Measurements from ENCODE around the gene KLK3. TPM values are rescaled to one million over a fixed set of nuclear protein-coding genes. Genes with fewer than 3 reads are reported as not detected.

Gene KLK3
- total RNA-seq, 2 experiments from 2014 or later, result not detected

GRCh38 chr19:50821622-50822021 is 33.1 kb upstream of the KLK3 start:
- Mint-ChIP-seq H3K27me3 (peaks cover 41% of the 10 kb centered on the region), H3K4me1 (peaks cover 34% of the 10 kb centered on the region), H3K9me3 (no peaks in the 10 kb centered on the region), H3K4me3 (no peak overlapping the region), H3K27ac (no peak overlapping the region), H3K36me3 (ENCODE audit: low read depth) (no peaks in the 10 kb centered on the region)
- DNase-seq, result no peak
- ChIA-PET POLR2A (no interaction called here), CTCF (no interaction called here)

- peaks cover 41% of the 10 kb centered on the region for H3K27me3 Mint-ChIP-seq
- no peaks in the 10 kb centered on the region for H3K36me3 Mint-ChIP-seq (ENCODE audit: low read depth)
- POLR2A ChIA-PET, result no interaction called here
- peaks cover 28% of the 10 kb centered on the region for H3K4me1 Mint-ChIP-seq
- H3K27ac Mint-ChIP-seq, result no peak overlapping the region
- no peaks in the 10 kb centered on the region for H3K9me3 Mint-ChIP-seq
- no peak for DNase-seq
- no peak overlapping the region for H3K4me3 Mint-ChIP-seq
- CTCF ChIA-PET, result no interaction called here
Observed at GRCh38 chr19:50822661-50823208, 32.0 kb upstream of the KLK3 start.

- CTCF ChIA-PET, result no interaction called here
- Mint-ChIP-seq H3K27ac (no peak within 1 kb of the TSS), H3K27me3 (peaks cover 41% of the 10 kb centered on the region)
Observed at GRCh38 chr19:50823389-50824042, 31.2 kb upstream of the KLK3 start, which contains the start of gene KLK1. Gene KLK1, minus strand, starts transcription at chr19:50823787. Its CDS starts 39 bp downstream, at chr19:50823748.

GRCh38 chr19:50826492-50827240 is 28.0 kb upstream of the KLK3 start:
- H3K9me3 Mint-ChIP-seq, result no peaks in the 10 kb centered on the region
- peaks cover 15% of the 10 kb centered on the region for H3K27me3 Mint-ChIP-seq
- ChIA-PET POLR2A (no interaction called here), CTCF (no interaction called here)
- H3K4me1 Mint-ChIP-seq, result no peaks in the 10 kb centered on the region
- DNase-seq, result no peak
- no peak overlapping the region for H3K27ac Mint-ChIP-seq
- H3K36me3 Mint-ChIP-seq (ENCODE audit: low read depth), result no peaks in the 10 kb centered on the region
- H3K4me3 Mint-ChIP-seq, result no peak overlapping the region

More at GRCh38 chr19:50823389-50824042, 31.2 kb upstream of the KLK3 start, which contains the start of gene KLK1:
- H3K36me3 Mint-ChIP-seq (ENCODE audit: low read depth), result no peaks in the 10 kb centered on the region
- H3K4me1 Mint-ChIP-seq, result peaks cover 22% of the 10 kb centered on the region
- POLR2A ChIA-PET, result no interaction called here
- H3K9me3 Mint-ChIP-seq, result no peaks in the 10 kb centered on the region
- DNase-seq, result no peak
- no peak within 1 kb of the TSS for H3K4me3 Mint-ChIP-seq

- no peaks in the 10 kb centered on the region for H3K36me3 Mint-ChIP-seq (ENCODE audit: low read depth)
- peaks cover 8% of the 10 kb centered on the region for H3K27me3 Mint-ChIP-seq
- ChIA-PET CTCF (interaction anchor here (0.6 kb wide), 1 partner anchor 529 kb away, joined by 3 read pairs; no protein-coding TSS in a partner anchor), POLR2A (no interaction called here)
- H3K9me3 Mint-ChIP-seq, result no peaks in the 10 kb centered on the region
- no peaks in the 10 kb centered on the region for H3K4me1 Mint-ChIP-seq
- DNase-seq, result no peak
- H3K4me3 Mint-ChIP-seq, result no peak overlapping the region
- no peak overlapping the region for H3K27ac Mint-ChIP-seq
Observed at GRCh38 chr19:50827476-50827875, 27.2 kb upstream of the KLK3 start.

GRCh38 chr19:50829801-50830200 is 24.9 kb upstream of the KLK3 start:
- no peak for DNase-seq
- POLR2A ChIA-PET, result no interaction called here
- Mint-ChIP-seq H3K27me3 (peaks cover 14% of the 10 kb centered on the region), H3K9me3 (no peaks in the 10 kb centered on the region), H3K4me1 (no peaks in the 10 kb centered on the region), H3K4me3 (no peak overlapping the region), H3K27ac (no peak overlapping the region), H3K36me3 (ENCODE audit: low read depth) (no peaks in the 10 kb centered on the region)
- CTCF ChIA-PET, result no interaction called here

GRCh38 chr19:50830266-50831025 is 24.3 kb upstream of the KLK3 start:
- Mint-ChIP-seq H3K36me3 (ENCODE audit: low read depth) (no peaks in the 10 kb centered on the region), H3K4me1 (peaks cover 4% of the 10 kb centered on the region), H3K9me3 (no peaks in the 10 kb centered on the region), H3K4me3 (no peak overlapping the region), H3K27me3 (peaks cover 17% of the 10 kb centered on the region), H3K27ac (no peak overlapping the region)
- ChIA-PET POLR2A (no interaction called here), CTCF (no interaction called here)
- no peak for DNase-seq

GRCh38 chr19:50831026-50831396 is 23.7 kb upstream of the KLK3 start:
- Mint-ChIP-seq H3K27me3 (peaks cover 18% of the 10 kb centered on the region), H3K27ac (no peak overlapping the region), H3K9me3 (no peaks in the 10 kb centered on the region), H3K4me3 (no peak overlapping the region), H3K36me3 (ENCODE audit: low read depth) (no peaks in the 10 kb centered on the region), H3K4me1 (peaks cover 6% of the 10 kb centered on the region)
- no peak for DNase-seq
- POLR2A ChIA-PET, result no interaction called here
- CTCF ChIA-PET, result no interaction called here

GRCh38 chr19:50832666-50833065 is 22.0 kb upstream of the KLK3 start:
- no peaks in the 10 kb centered on the region for H3K9me3 Mint-ChIP-seq
- DNase-seq, result no peak
- ChIA-PET CTCF (interaction anchor here (1.0 kb wide), 1 partner anchor 14 kb away, joined by 3 read pairs; no protein-coding TSS in a partner anchor), POLR2A (no interaction called here)
- no peaks in the 10 kb centered on the region for H3K36me3 Mint-ChIP-seq (ENCODE audit: low read depth)
- H3K4me1 Mint-ChIP-seq, result peaks cover 16% of the 10 kb centered on the region
- H3K4me3 Mint-ChIP-seq, result no peak overlapping the region
- H3K27me3 Mint-ChIP-seq, result peaks cover 27% of the 10 kb centered on the region
- no peak overlapping the region for H3K27ac Mint-ChIP-seq

- ChIA-PET CTCF (interaction anchor here (1.0 kb wide), 1 partner anchor 15 kb away, joined by 3 read pairs; no protein-coding TSS in a partner anchor), POLR2A (no interaction called here)
- Mint-ChIP-seq H3K27me3 (peaks cover 29% of the 10 kb centered on the region), H3K27ac (no peak within 1 kb of the TSS), H3K36me3 (ENCODE audit: low read depth) (no peaks in the 10 kb centered on the region), H3K4me1 (peaks cover 18% of the 10 kb centered on the region), H3K9me3 (no peaks in the 10 kb centered on the region), H3K4me3 (no peak within 1 kb of the TSS)
- DNase-seq, result no peak
Observed at GRCh38 chr19:50833117-50833801, 21.5 kb upstream of the KLK3 start, which contains the start of gene KLK15. Gene KLK15, minus strand, starts transcription at chr19:50833574. Its CDS starts 2,082 bp downstream, at chr19:50831492.

- CTCF ChIA-PET, result interaction anchor here (1.0 kb wide), 1 partner anchor 15 kb away, joined by 3 read pairs; no protein-coding TSS in a partner anchor
- POLR2A ChIA-PET, result no interaction called here
- no peak for DNase-seq
- Mint-ChIP-seq H3K9me3 (no peaks in the 10 kb centered on the region), H3K4me1 (peaks cover 19% of the 10 kb centered on the region), H3K27ac (no peak overlapping the region), H3K27me3 (peaks cover 31% of the 10 kb centered on the region), H3K36me3 (ENCODE audit: low read depth) (no peaks in the 10 kb centered on the region), H3K4me3 (no peak overlapping the region)
Observed at GRCh38 chr19:50833802-50834167, 20.9 kb upstream of the KLK3 start.

GRCh38 chr19:50835103-50835784 is 19.5 kb upstream of the KLK3 start:
- ChIA-PET CTCF (interaction anchor here (1.1 kb wide), 1 partner anchor 13 kb away, joined by 4 read pairs; no protein-coding TSS in a partner anchor), POLR2A (no interaction called here)
- Mint-ChIP-seq H3K9me3 (no peaks in the 10 kb centered on the region), H3K27me3 (peaks cover 31% of the 10 kb centered on the region), H3K27ac (no peak overlapping the region), H3K36me3 (ENCODE audit: low read depth) (no peaks in the 10 kb centered on the region), H3K4me3 (peak overlapping the region; percentile 73), H3K4me1 (peaks cover 19% of the 10 kb centered on the region)
- DNase-seq, result no peak
